Measurements from ENCODE around the gene DVL1. TPM values are rescaled to one million over a fixed set of nuclear protein-coding genes. Genes with fewer than 3 reads are reported as not detected.
A peak's percentile ranks its signal among the peaks of the same experiment; 100 is the strongest.

DVL1 gene
- total RNA-seq, 2 donors from 2014 or later, result 49.9 to 71.3 TPM

GRCh38 chr1:1324524-1325287, 24.5 kb downstream of the DVL1 start, which contains the start of the genes CPTP and INTS11:
Gene CPTP, plus strand, starts transcription at chr1:1324802. Its CDS starts 2,109 bp downstream, at chr1:1326911.
Gene INTS11, minus strand, starts transcription at chr1:1324660. Its CDS starts 52 bp downstream, at chr1:1324608.
- peak within 1 kb of the TSS; percentile 99 for H3K4me3 ChIP-seq
- no peaks in the 10 kb centered on the region for H3K27me3 ChIP-seq
- peaks cover 13% of the 10 kb centered on the region for H3K4me1 ChIP-seq
- no peaks in the 10 kb centered on the region for H3K9me3 ChIP-seq
- peak within 1 kb of the TSS; percentile 88 for H3K27ac ChIP-seq
- TF ChIP-seq CTCF (IDR thresholded peaks at IDR 0.05), result no peak
- no peaks in the 10 kb centered on the region for H3K36me3 ChIP-seq
- H3K9ac ChIP-seq (ENCODE audit: low read depth in 2 of 2, low read length in 2 of 2), result peak within 1 kb of the TSS; percentile 89 to 99
- intact Hi-C loops (cut with DNase I), result no loop called here
- DNase-seq, result peak; percentile 97

- TF ChIP-seq CTCF (IDR thresholded peaks at IDR 0.05), result no peak
- Histone ChIP-seq H3K36me3 (no peaks in the 10 kb centered on the region), H3K27me3 (no peaks in the 10 kb centered on the region), H3K4me1 (peaks cover 13% of the 10 kb centered on the region), H3K9me3 (no peaks in the 10 kb centered on the region), H3K27ac (peak overlapping the region; percentile 88), H3K9ac (ENCODE audit: low read depth in 2 of 2, low read length in 2 of 2) (peak overlapping the region; percentile 71 to 91), H3K4me3 (peak overlapping the region; percentile 99)
- intact Hi-C loops (cut with DNase I), result no loop called here
- no peak for DNase-seq
Measured at GRCh38 chr1:1324084-1324523, 25.1 kb downstream of the DVL1 start.

GRCh38 chr1:1322952-1323351, 26.3 kb downstream of the DVL1 start:
- Histone ChIP-seq H3K4me3 (no peak overlapping the region), H3K27me3 (no peaks in the 10 kb centered on the region), H3K36me3 (no peaks in the 10 kb centered on the region), H3K9ac (ENCODE audit: low read depth in 2 of 2, low read length in 2 of 2) (no peak overlapping the region), H3K9me3 (no peaks in the 10 kb centered on the region), H3K4me1 (peaks cover 13% of the 10 kb centered on the region), H3K27ac (no peak overlapping the region)
- TF ChIP-seq CTCF (IDR thresholded peaks at IDR 0.05), result no peak
- DNase-seq, result no peak
- intact Hi-C loops (cut with DNase I), result no loop called here

- no peaks in the 10 kb centered on the region for H3K27me3 ChIP-seq
- no peak for TF ChIP-seq CTCF (IDR thresholded peaks at IDR 0.05)
- no peak overlapping the region for H3K4me3 ChIP-seq
- no peak overlapping the region for H3K9ac ChIP-seq (ENCODE audit: low read depth in 2 of 2, low read length in 2 of 2)
- peaks cover 13% of the 10 kb centered on the region for H3K4me1 ChIP-seq
- no peak for DNase-seq
- H3K27ac ChIP-seq, result no peak overlapping the region
- intact Hi-C loops (cut with DNase I), result no loop called here
- H3K36me3 ChIP-seq, result no peaks in the 10 kb centered on the region
- no peaks in the 10 kb centered on the region for H3K9me3 ChIP-seq
Measured at GRCh38 chr1:1322418-1322817, 26.8 kb downstream of the DVL1 start.

- Histone ChIP-seq H3K4me3 (no peak overlapping the region), H3K9ac (ENCODE audit: low read depth in 2 of 2, low read length in 2 of 2) (peak overlapping the region in 1 of 2 donors; percentile 43), H3K9me3 (no peaks in the 10 kb centered on the region), H3K27me3 (no peaks in the 10 kb centered on the region), H3K4me1 (peaks cover 13% of the 10 kb centered on the region), H3K36me3 (no peaks in the 10 kb centered on the region), H3K27ac (no peak overlapping the region)
- intact Hi-C loops (cut with DNase I), result no loop called here
- no peak for TF ChIP-seq CTCF (IDR thresholded peaks at IDR 0.05)
- no peak for DNase-seq
Measured at GRCh38 chr1:1321477-1321876, 27.7 kb downstream of the DVL1 start.

All from colonic mucosa (tissue), 4 donors.